Ovary (tissue), 9 donors: Measurements from ENCODE around the gene ASAP2. TPM values are rescaled to one million over a fixed set of nuclear protein-coding genes. Genes with fewer than 3 reads are reported as not detected.

ENCODE experiments used
- DNase-seq, 5 donors: peaks; one replicate each; pipeline ENCODE4 v3.0.0-alpha.2; 2019 to 2020
- H3K27ac ChIP-seq, 2 donors: fragments of 200-600 bp; one replicate each; pipeline versions ENCODE4 v1.5.1 to v1.8.0; 2019 to 2022
- H3K27me3 ChIP-seq: fragments of 200-600 bp; one replicate; pipeline ENCODE4 v1.8.0; 2022
- H3K36me3 ChIP-seq: fragments of 200-600 bp; sonication (generic); one replicate; pipeline ENCODE4 v1.5.1; 2019
- H3K4me1 ChIP-seq: one replicate; pipeline ENCODE4 v1.8.1; 2013; ENCODE audit warnings: mild to moderate bottlenecking, moderate library complexity; ENCODE audit not compliant: insufficient read depth
- H3K4me3 ChIP-seq: fragments of 200-600 bp; sonication (generic); one replicate; pipeline ENCODE4 v1.5.1; 2017
- H3K9me3 ChIP-seq, 2 donors: fragments of 200-600 bp in 1 of 2; sonication (generic) in 1 of 2; one replicate each; pipeline versions ENCODE4 v1.5.1 to v1.8.1; 2013 to 2019; ENCODE audit warnings: mild to moderate bottlenecking in 1 of 2, moderate library complexity in 1 of 2
- CTCF ChIP-seq, 3 donors: fragments of 450-650 bp in 2 of 3; fragments of 200-600 bp in 1 of 3; IDR thresholded peaks; one replicate each; pipeline versions ENCODE4 v1.5.1 to v1.8.0; 2016 to 2022; ENCODE audit warnings: antibody characterized with exemption in 3 of 3, mild to moderate bottlenecking in 1 of 3
- EP300 ChIP-seq: sonication (generic); formaldehyde crosslinking; IDR thresholded peaks from one replicate; pipeline ENCODE4 v1.6.1; 2017; ENCODE audit warnings: antibody characterized with exemption
- POLR2A ChIP-seq: fragments of 450-650 bp; IDR thresholded peaks from one replicate; pipeline ENCODE4 v1.6.1; 2017; ENCODE audit warnings: antibody characterized with exemption, mild to moderate bottlenecking, moderate library complexity
- WGBS, 3 donors: extraction: QIAGEN DNeasy Blood & Tissue Kit in 1 of 3; methylation state at CpG; one replicate each; pipeline versions ENCODE4 v1.1.5 to v1.1.7; 2013 to 2017; 5-methylcytosine and 5-hydroxymethylcytosine counted together
- intact Hi-C, 4 donors: fragments of 100-400 bp; cut with DNase I; formaldehyde crosslinking; loops; one replicate each; pipeline versions ENCODE4 v1.11.0 to v1.15.1; 2022 to 2023
- polyA plus RNA-seq, 2 donors: library from polyadenylated mRNA; stranded (reverse); fragments of 200-250 nt in 1 of 2; fragments of 350-450 nt in 1 of 2; fragmentation: Illumina TruSeq in 1 of 2; extraction: RNeasy Lipid Tissue Mini Kit (QIAGEN cat#74804) in 1 of 2; gene quantifications; one replicate each; pipeline ENCODE4 v1.2.3, GENCODE V29; 2013 to 2014
- total RNA-seq, 7 donors: library from RNA; depleted of rRNA in 2 of 7; stranded (reverse); fragments of >200 nt in 2 of 7; fragmentation: NEBNext Ultra II Directional in 3 of 7; extraction: Animal tissue kit (Norgen Biotek cat#: 25700) in 3 of 7; gene quantifications; one replicate each; pipeline versions ENCODE4 v1.1.0 to v1.2.4, GENCODE V29; 2016 to 2023
- donor health status: DM: no; HTN: no; CAD: no; lungs with moderate emphysema.
- donor health status: DM: no; HTN: no; CAD: no.
- donor health status: Bipolar disorder and iron deficiency.
- donor health status: DM: yes; HTN: yes; CAD: no.
- donor health status: DM: no; HTN: no; CAD: no.
- donor health status: DM: yes; HTN: yes; CAD: no.

The ASAP2 gene
- total and polyA plus RNA-seq, 9 donors, result 10.3 to 22.7 (median 15.5) TPM

- H3K4me3 ChIP-seq, result no peak overlapping the region
- H3K4me1 ChIP-seq, result peaks cover 4% of the 10 kb centered on the region
- no peaks in the 10 kb centered on the region for H3K9me3 ChIP-seq
- no peak overlapping the region for H3K27ac ChIP-seq
- DNase-seq, result peak; percentile 34 to 66 (median 48)
- WGBS, 3 donors, result 53 to 58% (median 57%) methylated on average over 7 of the region's 7 CpGs
- no peaks in the 10 kb centered on the region for H3K36me3 ChIP-seq
- H3K27me3 ChIP-seq, result no peaks in the 10 kb centered on the region
- TF ChIP-seq EP300, result no peak
- peak; percentile 38 to 51 (median 40) for TF ChIP-seq CTCF (IDR thresholded peaks at IDR 0.05)
- TF ChIP-seq POLR2A, result no peak
- intact Hi-C loops, result loop anchor here in 3 of 4 donors (5.0 to 10.0 kb wide), 2 partner anchors 126 to 189 kb away; partner anchors contain the start of gene ASAP2 (in 2 of the 3)
These were observed 127.1 kb downstream of the ASAP2 start for GRCh38 chr2:9333591-9334171.

GRCh38 chr2:9334761-9335160 is 128.1 kb downstream of the ASAP2 start:
- no peak for TF ChIP-seq CTCF (IDR thresholded peaks at IDR 0.05)
- no peak for TF ChIP-seq POLR2A
- no peak for TF ChIP-seq EP300
- H3K9me3 ChIP-seq, result no peaks in the 10 kb centered on the region
- intact Hi-C loops, result loop anchor here in 3 of 4 donors (5.0 to 10.0 kb wide), 3 partner anchors 127 to 190 kb away; partner anchors contain the start of gene ASAP2 (in 2 of the 3)
- H3K27ac ChIP-seq, result no peak overlapping the region
- H3K4me1 ChIP-seq, result peaks cover 2% of the 10 kb centered on the region
- 90 to 94% (median 94%) methylated on average over 14 of the region's 14 CpGs for WGBS, 3 donors
- DNase-seq, result no peak
- H3K36me3 ChIP-seq, result no peaks in the 10 kb centered on the region
- no peak overlapping the region for H3K4me3 ChIP-seq
- H3K27me3 ChIP-seq, result no peaks in the 10 kb centered on the region

GRCh38 chr2:9335322-9335832 is 128.8 kb downstream of the ASAP2 start:
- intact Hi-C loops, result loop anchor here in 3 of 4 donors (5.0 to 10.0 kb wide), 2 partner anchors 188 to 191 kb away; no protein-coding TSS in a partner anchor

GRCh38 chr2:9336241-9336575 is 129.6 kb downstream of the ASAP2 start:
- H3K36me3 ChIP-seq, result no peaks in the 10 kb centered on the region
- intact Hi-C loops, result loop anchor here in 3 of 4 donors (5.0 to 10.0 kb wide), 2 partner anchors 189 to 191 kb away; no protein-coding TSS in a partner anchor
- no peak overlapping the region for H3K4me3 ChIP-seq
- no peak overlapping the region for H3K27ac ChIP-seq
- H3K4me1 ChIP-seq, result peaks cover 2% of the 10 kb centered on the region
- 72 to 73% (median 73%) methylated on average over 2 of the region's 2 CpGs for WGBS, 3 donors
- TF ChIP-seq CTCF (IDR thresholded peaks at IDR 0.05), result no peak
- TF ChIP-seq EP300, result no peak
- no peak for TF ChIP-seq POLR2A
- no peaks in the 10 kb centered on the region for H3K27me3 ChIP-seq
- DNase-seq, result no peak
- H3K9me3 ChIP-seq, result no peaks in the 10 kb centered on the region

More at GRCh38 chr2:9335322-9335832, 128.8 kb downstream of the ASAP2 start:
- H3K4me3 ChIP-seq, result no peak overlapping the region
- H3K27ac ChIP-seq, result no peak overlapping the region
- TF ChIP-seq CTCF (IDR thresholded peaks at IDR 0.05), result no peak
- no peak for TF ChIP-seq POLR2A
- no peak for TF ChIP-seq EP300
- no peaks in the 10 kb centered on the region for H3K27me3 ChIP-seq
- WGBS, 3 donors, result 92 to 97% (median 96%) methylated on average over 6 of the region's 6 CpGs
- DNase-seq, result no peak
- H3K36me3 ChIP-seq, result no peaks in the 10 kb centered on the region
- H3K4me1 ChIP-seq, result peaks cover 2% of the 10 kb centered on the region
- no peaks in the 10 kb centered on the region for H3K9me3 ChIP-seq
